ENCODE measurements around the gene LLGL2. TPM values are rescaled to one million over a fixed set of nuclear protein-coding genes. Genes with fewer than 3 reads are reported as not detected.
A peak's percentile ranks its signal among the peaks of the same experiment; 100 is the strongest.

The LLGL2 gene
- total RNA-seq, 2 donors from 2014 or later: 4.1 to 8.5 TPM

DNA sequence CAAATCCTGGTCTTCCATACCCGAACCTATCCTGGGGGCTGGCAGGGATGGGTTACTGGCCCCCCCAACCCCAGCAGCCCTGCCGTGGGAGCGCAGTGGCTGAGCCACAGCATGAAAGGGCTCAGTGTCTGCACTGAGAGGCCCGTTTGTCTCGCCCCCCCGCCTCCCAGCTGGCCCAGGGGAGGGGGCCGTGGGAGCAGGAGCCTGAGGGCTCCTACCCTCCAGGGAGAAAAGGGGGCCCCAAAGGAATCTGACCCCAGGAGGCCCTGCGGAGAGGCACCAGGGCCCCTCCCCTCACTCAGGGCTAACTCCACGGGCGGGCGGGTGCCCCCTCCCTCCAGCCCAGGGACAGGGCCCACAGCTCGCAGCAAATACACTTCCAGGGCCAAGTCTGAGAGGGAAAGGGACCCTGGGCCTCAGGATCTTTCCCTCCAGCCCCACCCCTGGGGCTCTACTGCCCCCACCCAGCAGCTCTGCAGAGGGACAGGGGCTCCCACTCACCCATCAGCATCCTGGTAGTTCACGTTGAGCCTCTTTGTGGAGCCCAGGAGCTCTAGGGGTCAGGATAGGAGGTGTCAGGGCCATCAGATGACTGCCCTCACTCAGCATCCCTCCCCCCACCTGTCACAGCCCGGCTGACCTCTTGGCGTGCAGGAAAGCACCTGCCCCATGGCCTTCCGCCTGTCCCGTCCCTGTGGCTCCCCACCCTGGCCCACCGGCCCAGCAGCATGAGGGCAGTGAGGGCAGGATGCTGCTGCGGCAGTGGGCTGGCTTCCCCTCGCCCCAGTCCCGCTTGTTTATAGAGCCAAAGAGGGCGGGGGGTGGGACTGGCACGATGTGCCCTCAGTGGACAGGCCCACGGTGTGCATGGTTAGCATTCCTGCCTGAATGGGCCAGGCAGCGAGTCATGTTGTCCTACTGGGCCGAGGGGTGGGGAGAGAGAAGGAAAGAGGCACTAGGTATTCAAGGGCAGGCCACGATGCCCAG lies 17.5 kb upstream of the LLGL2 start:
- Histone ChIP-seq H3K27ac (peak overlapping the region; percentile 93 to 97), H3K9me3 (no peaks in the 10 kb centered on the region), H3K36me3 (peaks cover 55% of the 10 kb centered on the region), H3K27me3 (no peaks in the 10 kb centered on the region), H3K4me3 (no peak overlapping the region), H3K4me1 (peaks cover 0 to 52% of the 10 kb centered on the region in 2 donors)
- DNase-seq (ENCODE audit: low spot score): no peak
- TF ChIP-seq CTCF (IDR thresholded peaks at IDR 0.05): no peak

DNA sequence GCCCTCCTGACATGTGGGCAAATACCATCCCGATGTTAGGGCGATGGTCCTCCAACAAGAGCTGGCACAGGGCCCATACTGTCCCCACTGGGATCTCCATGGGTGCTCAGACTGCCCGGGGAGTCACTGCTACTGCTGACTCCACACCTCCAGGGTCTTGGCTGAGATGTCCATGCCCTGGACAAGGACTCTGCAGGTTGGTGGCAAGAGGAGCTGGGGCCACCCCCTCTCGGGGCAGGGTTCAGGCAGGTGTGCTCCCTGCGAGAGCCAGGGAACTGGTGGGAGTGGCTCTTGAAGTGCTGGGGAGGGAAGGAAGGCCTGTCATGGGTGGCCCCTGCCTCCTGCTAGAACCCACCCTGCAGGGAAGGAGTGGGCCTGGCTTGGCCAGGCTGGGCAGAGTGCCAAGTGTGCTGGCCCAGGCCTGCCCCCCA lies 16.6 kb upstream of the LLGL2 start:
- DNase-seq (ENCODE audit: low spot score): no peak
- TF ChIP-seq CTCF (IDR thresholded peaks at IDR 0.05): no peak
- H3K4me1 ChIP-seq: peaks cover 0 to 61% of the 10 kb centered on the region in 2 donors
- peak overlapping the region; percentile 93 to 97 for H3K27ac ChIP-seq
- H3K27me3 ChIP-seq: no peaks in the 10 kb centered on the region
- H3K9me3 ChIP-seq: no peaks in the 10 kb centered on the region
- peak overlapping the region in 1 of 2 donors; percentile 22 for H3K4me3 ChIP-seq
- H3K36me3 ChIP-seq: peaks cover 55% of the 10 kb centered on the region

DNA sequence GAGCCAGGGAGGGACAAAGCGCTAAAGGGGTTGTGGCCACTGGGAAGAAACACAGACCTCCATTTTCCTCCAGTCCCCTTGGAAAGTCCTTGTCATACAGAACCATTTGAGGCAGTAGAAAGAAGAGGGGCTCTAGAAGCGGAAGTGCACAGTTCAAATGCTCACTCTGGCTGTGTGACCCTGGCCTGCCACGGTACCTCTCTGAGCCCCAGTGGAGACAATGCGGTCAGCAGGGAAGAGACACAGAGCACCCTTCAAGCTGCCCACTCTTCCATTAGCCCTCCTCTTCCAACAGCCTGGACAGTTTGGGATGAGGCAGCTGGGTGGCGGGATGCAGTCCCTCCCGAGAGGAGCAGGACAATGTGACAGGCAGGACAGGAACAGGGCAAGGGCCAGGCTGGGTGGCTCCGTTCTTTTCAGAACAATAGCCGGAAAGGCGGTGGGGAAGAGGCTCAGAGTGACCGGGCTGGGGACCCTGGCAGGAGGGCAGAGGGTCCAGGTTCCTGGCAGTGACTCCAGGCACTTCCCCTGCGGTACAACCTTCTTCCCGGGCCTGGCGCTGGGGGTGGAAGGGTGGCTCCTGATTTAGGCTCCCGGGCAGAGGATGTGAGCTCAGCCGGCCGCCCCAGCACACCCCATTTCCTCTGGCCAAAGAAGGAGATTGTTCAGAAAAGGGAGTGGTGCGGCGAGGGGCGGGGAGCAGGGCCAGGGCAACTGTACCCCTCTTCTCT lies 15.8 kb upstream of the LLGL2 start:
- TF ChIP-seq CTCF (IDR thresholded peaks at IDR 0.05): no peak
- Histone ChIP-seq H3K9me3 (no peaks in the 10 kb centered on the region), H3K4me3 (peak overlapping the region; percentile 18 to 22), H3K27ac (peak overlapping the region; percentile 93 to 97), H3K4me1 (peaks cover 0 to 69% of the 10 kb centered on the region in 2 donors), H3K36me3 (peaks cover 47% of the 10 kb centered on the region), H3K27me3 (no peaks in the 10 kb centered on the region)
- peak; percentile 69 for DNase-seq (ENCODE audit: low spot score)

DNA sequence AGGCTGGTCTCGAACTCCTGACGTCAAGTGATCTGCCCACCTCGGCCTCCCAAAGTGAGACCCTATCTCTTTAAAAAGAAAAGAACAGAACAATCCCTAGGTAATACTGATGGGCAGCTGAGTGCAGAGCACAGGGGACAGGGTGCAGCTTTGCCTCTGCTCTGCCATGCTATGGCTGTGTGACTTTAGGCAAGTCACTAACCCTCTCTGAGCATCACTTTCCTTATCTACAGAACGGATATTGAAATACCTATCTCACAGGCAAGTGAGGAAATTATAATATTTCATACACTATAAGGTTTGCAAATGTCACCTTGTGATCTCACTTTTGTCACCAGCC lies 14.3 kb upstream of the LLGL2 start:
- TF ChIP-seq CTCF (IDR thresholded peaks at IDR 0.05): no peak
- peaks cover 32% of the 10 kb centered on the region for H3K36me3 ChIP-seq
- no peaks in the 10 kb centered on the region for H3K9me3 ChIP-seq
- peak overlapping the region; percentile 93 to 97 for H3K27ac ChIP-seq
- no peaks in the 10 kb centered on the region for H3K27me3 ChIP-seq
- DNase-seq (ENCODE audit: low spot score): no peak
- peak overlapping the region in 1 of 2 donors; percentile 99 for H3K4me3 ChIP-seq
- peaks cover 0 to 69% of the 10 kb centered on the region in 2 donors for H3K4me1 ChIP-seq

- peak overlapping the region; percentile 95 to 99 for H3K4me3 ChIP-seq
- no peaks in the 10 kb centered on the region for H3K27me3 ChIP-seq
- no peaks in the 10 kb centered on the region for H3K9me3 ChIP-seq
- no peak for DNase-seq (ENCODE audit: low spot score)
- H3K36me3 ChIP-seq: peaks cover 25% of the 10 kb centered on the region
- H3K4me1 ChIP-seq: peaks cover 0 to 71% of the 10 kb centered on the region in 2 donors
- peak overlapping the region; percentile 93 to 97 for H3K27ac ChIP-seq
- no peak for TF ChIP-seq CTCF (IDR thresholded peaks at IDR 0.05)
These were observed 13.6 kb upstream of the LLGL2 start for GRCh38 chr17:75511610-75512575.

Measured in right atrium auricular region (tissue), 2 donors.